AG10803 (cell line): ENCODE measurements around the gene SEM1.

Experiments
- DNase-seq: peaks from one replicate; pipeline ENCODE4 v3.0.0; 2010; ENCODE audit warnings: low read depth
- H3K4me3 ChIP-seq: 2 replicates; pipeline ENCODE4 v1.5.1; 2011; ENCODE audit warnings: mild to moderate bottlenecking, low read length, control low read depth
- CTCF ChIP-seq: conservative IDR thresholded peaks from 2 replicates; pipeline ENCODE4 v1.5.1; 2011; ENCODE audit warnings: mild to moderate bottlenecking, low read length, control low read depth, inconsistent platforms

SEM1 gene

GRCh38 chr7:96719164-96719563 is 9.5 kb upstream of the SEM1 start:
- TF ChIP-seq CTCF, result no peak
- no peak overlapping the region for H3K4me3 ChIP-seq
- DNase-seq, result no peak

GRCh38 chr7:96718107-96719003 is 8.7 kb upstream of the SEM1 start:
- H3K4me3 ChIP-seq, result no peak overlapping the region
- DNase-seq, result no peak
- TF ChIP-seq CTCF, result no peak

GRCh38 chr7:96713037-96713436 is 3.4 kb upstream of the SEM1 start:
- no peak for DNase-seq

GRCh38 chr7:96710544-96710943 is 898 bp upstream of the SEM1 start:
- no peak for DNase-seq
- TF ChIP-seq CTCF, result no peak
- no peak overlapping the region for H3K4me3 ChIP-seq

More at GRCh38 chr7:96713037-96713436, 3.4 kb upstream of the SEM1 start:
- no peak overlapping the region for H3K4me3 ChIP-seq
- TF ChIP-seq CTCF, result no peak

- no peak for TF ChIP-seq CTCF
- DNase-seq, result no peak
- H3K4me3 ChIP-seq, result peak overlapping the region; percentile 87
These were observed 774 bp downstream of the SEM1 start for GRCh38 chr7:96708872-96709271.

- DNase-seq, result peak; percentile 17
- peak overlapping the region; percentile 87 for H3K4me3 ChIP-seq
These were observed 1.5 kb downstream of the SEM1 start for GRCh38 chr7:96707901-96708774.

More at GRCh38 chr7:96707901-96708774, 1.5 kb downstream of the SEM1 start:
- TF ChIP-seq CTCF, result no peak
